BLaER1 (cell line): ENCODE measurements around the gene PIM3.
"Not testable (repeated sequence)": the region's sequence is repeated elsewhere in the genome, so short reads cannot be mapped to it uniquely, and the experiment has no call there.

ENCODE experiments used
- H3K27ac ChIP-seq: shearing (Covaris generic); formaldehyde crosslinking; 2 replicates; pipeline ENCODE4 v1.8.1; 2022
- H3K27me3 ChIP-seq: shearing (Covaris generic); formaldehyde crosslinking; 2 replicates; pipeline ENCODE4 v1.8.1; 2022
- H3K36me3 ChIP-seq: shearing (Covaris generic); formaldehyde crosslinking; 2 replicates; pipeline ENCODE4 v1.8.1; 2022
- H3K4me1 ChIP-seq: shearing (Covaris generic); formaldehyde crosslinking; 2 replicates; pipeline ENCODE4 v1.8.1; 2022
- H3K4me2 ChIP-seq: shearing (Covaris generic); formaldehyde crosslinking; 2 replicates; pipeline ENCODE4 v1.8.1; 2022
- H3K4me3 ChIP-seq: shearing (Covaris generic); formaldehyde crosslinking; 2 replicates; pipeline ENCODE4 v1.8.1; 2022
- H3K9ac ChIP-seq: shearing (Covaris generic); formaldehyde crosslinking; 2 replicates; pipeline ENCODE4 v1.8.1; 2022
- H3K9me3 ChIP-seq: shearing (Covaris generic); formaldehyde crosslinking; 2 replicates; pipeline ENCODE4 v1.8.1; 2022
- H4K20me1 ChIP-seq: shearing (Covaris generic); formaldehyde crosslinking; 2 replicates; pipeline ENCODE4 v1.8.1; 2022
- Cebpa-rat ChIP-seq: shearing (Covaris generic); IDR thresholded peaks from 2 replicates; pipeline ENCODE4 v1.8.1; 2022

The PIM3 gene

DNA sequence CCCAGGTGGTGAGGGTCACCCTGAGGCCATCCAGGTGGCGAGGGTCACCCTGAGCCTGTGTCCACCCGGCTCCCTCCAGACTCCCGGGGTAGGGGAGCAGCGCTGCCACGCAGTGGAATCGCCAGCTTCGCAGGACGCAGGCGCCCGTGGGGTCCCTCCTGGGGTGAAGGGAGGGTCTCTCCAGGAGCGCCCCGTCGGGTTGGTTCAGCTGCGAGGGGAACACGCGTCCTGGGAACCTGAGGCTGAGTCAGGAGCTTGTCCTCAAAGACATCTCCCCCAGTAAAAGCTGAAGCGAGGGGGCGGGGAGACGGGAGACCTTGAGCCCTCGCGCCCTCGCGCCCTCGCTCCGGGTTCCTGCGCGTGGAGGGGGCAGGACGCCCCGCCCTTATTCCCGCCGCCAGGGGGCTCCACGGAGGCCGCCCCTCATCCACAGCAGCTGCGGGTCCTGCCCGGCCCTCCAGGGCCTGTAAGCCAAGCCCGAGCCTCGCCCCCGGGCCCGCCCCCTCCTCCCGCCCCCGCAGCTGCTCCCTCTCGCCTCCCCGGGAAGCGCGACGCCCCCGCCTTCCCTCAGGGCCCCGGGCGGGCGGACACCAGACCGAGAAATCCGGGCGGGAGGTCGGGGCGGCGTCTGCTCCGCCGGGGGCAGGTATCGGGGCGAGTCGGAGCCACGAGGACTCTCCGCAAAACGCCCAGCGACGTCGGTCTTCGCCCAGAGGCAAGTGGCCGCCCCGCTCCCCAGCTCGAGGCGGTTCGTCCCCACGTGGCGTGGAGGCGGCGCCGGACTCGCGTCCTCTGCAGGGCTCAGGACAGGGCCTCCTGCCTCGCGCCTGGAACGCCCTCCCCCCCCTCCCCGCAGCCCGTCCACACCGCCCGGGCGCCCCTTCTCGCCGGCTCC lies 22.8 kb downstream of the PIM3 start:
- Histone ChIP-seq H3K9ac (no peak overlapping the region), H3K27me3 (no peaks in the 10 kb centered on the region), H3K4me1 (no peaks in the 10 kb centered on the region), H3K36me3 (no peaks in the 10 kb centered on the region), H3K27ac (no peak overlapping the region), H3K4me3 (no peak overlapping the region), H4K20me1 (no peaks in the 10 kb centered on the region), H3K4me2 (no peak overlapping the region), H3K9me3 (peaks cover 86% of the 10 kb centered on the region)
- no peak for TF ChIP-seq Cebpa-rat

DNA sequence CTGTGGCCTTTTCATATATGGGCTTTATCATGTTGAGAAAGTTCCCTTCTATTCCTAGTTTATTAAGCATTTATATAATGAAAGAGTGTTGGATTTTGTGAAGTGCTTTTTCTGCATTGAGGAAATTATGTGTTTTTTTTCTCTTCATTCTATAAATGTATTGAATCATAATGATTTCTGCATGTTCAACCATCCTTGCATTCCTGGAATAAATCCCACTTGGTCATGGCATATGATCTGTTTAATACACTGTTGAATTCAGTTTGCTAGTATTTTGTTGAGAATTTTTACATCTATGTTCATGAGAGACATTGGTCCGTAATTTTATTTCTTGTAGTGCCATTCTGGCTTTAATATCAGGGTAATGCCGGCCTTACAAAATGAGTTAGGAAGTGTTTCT lies 25.8 kb downstream of the PIM3 start:
- H3K4me2 ChIP-seq: no peak overlapping the region
- peaks cover 92% of the 10 kb centered on the region for H3K9me3 ChIP-seq
- no peaks in the 10 kb centered on the region for H3K4me1 ChIP-seq
- no peaks in the 10 kb centered on the region for H4K20me1 ChIP-seq
- no peak for TF ChIP-seq Cebpa-rat
- no peak overlapping the region for H3K27ac ChIP-seq
- H3K9ac ChIP-seq: no peak overlapping the region
- no peaks in the 10 kb centered on the region for H3K36me3 ChIP-seq
- H3K4me3 ChIP-seq: no peak overlapping the region
- no peaks in the 10 kb centered on the region for H3K27me3 ChIP-seq

DNA sequence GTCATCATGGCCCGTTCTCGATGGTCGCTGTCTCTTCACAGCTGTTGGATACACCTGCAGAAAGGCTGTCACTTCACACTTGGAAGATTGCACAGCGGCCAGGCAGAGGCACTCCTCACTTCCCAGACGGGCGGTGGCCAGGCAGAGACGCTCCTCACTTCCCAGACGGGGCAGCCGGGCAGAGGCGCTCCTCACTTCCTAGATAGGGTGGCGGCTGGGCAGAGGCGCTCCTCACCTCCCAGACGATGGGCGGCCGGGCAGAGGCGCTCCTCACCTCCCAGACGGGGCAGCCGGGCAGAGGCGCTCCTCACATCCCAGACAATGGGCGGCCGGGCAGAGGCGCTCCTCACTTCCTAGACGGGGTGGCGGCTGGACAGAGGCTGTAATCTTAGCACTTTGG lies 29.3 kb downstream of the PIM3 start:
- not testable (repeated sequence) for H3K4me2 ChIP-seq, H3K36me3 ChIP-seq, H3K27ac ChIP-seq, H3K9ac ChIP-seq, H3K4me3 ChIP-seq, H3K27me3 ChIP-seq, H4K20me1 ChIP-seq
- H3K9me3 ChIP-seq: peaks cover 69% of the 10 kb centered on the region
- H3K4me1 ChIP-seq: peaks cover 10% of the 10 kb centered on the region

DNA sequence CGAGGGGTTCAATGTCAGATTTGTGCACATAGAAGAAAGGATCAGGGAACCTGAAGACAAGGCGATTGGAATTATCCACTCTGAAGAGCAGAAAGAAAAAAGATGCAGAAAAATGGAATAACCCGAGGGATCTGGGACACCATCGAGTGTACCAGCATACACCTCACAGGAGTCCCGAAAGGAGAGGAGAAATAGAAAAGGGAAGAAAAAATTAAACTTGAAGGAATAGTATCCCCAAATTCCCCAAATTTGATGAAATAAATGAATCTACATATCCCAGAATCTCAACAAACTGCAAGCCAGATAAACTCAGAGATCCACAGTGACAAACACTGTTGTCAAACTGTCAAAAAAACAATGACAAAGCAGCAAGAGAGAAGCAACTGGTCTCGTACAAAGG lies 30.6 kb downstream of the PIM3 start:
- H3K27me3 ChIP-seq: no peaks in the 10 kb centered on the region
- TF ChIP-seq Cebpa-rat: no peak
- H3K4me2 ChIP-seq: no peak overlapping the region
- H3K9ac ChIP-seq: no peak overlapping the region
- H3K9me3 ChIP-seq: peaks cover 56% of the 10 kb centered on the region
- peaks cover 10% of the 10 kb centered on the region for H3K4me1 ChIP-seq
- H3K4me3 ChIP-seq: no peak overlapping the region
- no peak overlapping the region for H3K27ac ChIP-seq
- H4K20me1 ChIP-seq: no peaks in the 10 kb centered on the region
- no peaks in the 10 kb centered on the region for H3K36me3 ChIP-seq

DNA sequence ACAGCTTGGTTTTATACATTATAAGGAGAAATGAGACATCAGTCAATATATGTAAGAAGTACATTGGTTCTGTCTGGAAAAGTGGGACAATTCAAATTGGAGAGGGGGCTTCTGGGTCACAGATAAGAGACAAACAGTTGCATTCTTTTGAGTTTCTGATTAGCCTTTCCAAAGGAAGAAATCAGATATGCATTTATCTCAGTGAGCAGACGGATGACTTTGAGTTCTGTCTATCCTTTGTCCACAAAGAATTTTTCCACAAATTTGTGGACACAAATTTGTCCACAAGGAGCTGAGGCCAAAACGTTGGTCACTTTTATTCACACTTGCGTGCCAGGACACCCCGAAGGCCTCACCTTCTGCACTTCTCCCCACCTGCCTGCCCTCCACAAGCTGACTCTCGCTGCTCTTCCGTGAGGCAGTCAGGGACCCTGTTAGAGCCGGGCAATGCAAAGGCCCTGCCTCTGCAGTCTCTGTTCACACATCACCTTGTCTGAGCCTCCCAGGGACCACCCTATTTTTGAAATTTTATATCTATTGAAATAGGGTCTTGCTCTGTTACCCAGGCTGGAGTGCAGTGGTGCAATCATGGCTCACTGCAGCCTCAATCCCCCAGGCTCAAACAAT lies 31.4 kb downstream of the PIM3 start:
- Histone ChIP-seq H3K27ac (no peak overlapping the region), H3K4me2 (no peak overlapping the region), H3K4me1 (peaks cover 10% of the 10 kb centered on the region), H3K9me3 (peaks cover 51% of the 10 kb centered on the region), H4K20me1 (no peaks in the 10 kb centered on the region), H3K9ac (no peak overlapping the region), H3K4me3 (no peak overlapping the region), H3K27me3 (no peaks in the 10 kb centered on the region), H3K36me3 (no peaks in the 10 kb centered on the region)
- TF ChIP-seq Cebpa-rat: no peak

DNA sequence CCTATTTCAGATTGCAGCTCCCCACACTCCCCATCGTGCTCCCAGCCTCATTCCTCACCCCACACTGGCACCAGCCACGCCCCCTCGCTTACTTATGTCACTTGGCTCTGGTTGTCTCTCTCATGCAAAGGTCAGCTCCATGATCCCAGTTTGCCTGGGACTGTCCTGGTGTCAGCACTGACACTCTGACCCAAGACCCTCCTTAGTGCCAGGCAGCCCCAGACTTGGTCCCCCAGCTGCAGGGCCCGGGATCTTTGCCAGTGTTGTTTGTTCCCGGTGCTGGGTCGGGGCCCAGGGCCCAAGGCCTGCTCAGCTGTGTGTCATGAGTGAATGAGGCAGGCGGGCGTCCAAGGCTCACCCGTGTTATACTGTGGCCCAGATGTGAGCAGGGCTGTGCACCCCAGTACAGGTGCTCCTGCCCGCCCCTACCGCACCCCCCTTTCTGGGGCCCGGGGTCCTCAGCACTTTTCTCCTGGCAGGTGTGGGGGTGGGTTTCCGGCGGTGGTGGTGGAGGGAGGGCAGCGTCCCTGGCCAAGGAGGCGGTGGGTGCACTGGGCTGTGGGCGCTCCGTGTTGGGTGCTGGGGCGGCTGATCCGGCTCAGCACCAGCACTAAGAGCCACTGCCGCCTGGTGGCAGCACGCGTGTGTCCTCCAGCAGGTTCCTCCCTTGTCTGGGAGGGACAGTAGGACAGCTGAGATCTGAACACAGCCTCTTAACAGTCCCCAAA lies 32.5 kb downstream of the PIM3 start:
- Histone ChIP-seq H3K4me3 (no peak overlapping the region), H3K36me3 (no peaks in the 10 kb centered on the region), H3K27ac (no peak overlapping the region), H3K9ac (no peak overlapping the region), H3K27me3 (no peaks in the 10 kb centered on the region), H3K4me1 (peaks cover 10% of the 10 kb centered on the region), H3K4me2 (peak overlapping the region; percentile 47), H3K9me3 (peaks cover 40% of the 10 kb centered on the region), H4K20me1 (no peaks in the 10 kb centered on the region)
- no peak for TF ChIP-seq Cebpa-rat

DNA sequence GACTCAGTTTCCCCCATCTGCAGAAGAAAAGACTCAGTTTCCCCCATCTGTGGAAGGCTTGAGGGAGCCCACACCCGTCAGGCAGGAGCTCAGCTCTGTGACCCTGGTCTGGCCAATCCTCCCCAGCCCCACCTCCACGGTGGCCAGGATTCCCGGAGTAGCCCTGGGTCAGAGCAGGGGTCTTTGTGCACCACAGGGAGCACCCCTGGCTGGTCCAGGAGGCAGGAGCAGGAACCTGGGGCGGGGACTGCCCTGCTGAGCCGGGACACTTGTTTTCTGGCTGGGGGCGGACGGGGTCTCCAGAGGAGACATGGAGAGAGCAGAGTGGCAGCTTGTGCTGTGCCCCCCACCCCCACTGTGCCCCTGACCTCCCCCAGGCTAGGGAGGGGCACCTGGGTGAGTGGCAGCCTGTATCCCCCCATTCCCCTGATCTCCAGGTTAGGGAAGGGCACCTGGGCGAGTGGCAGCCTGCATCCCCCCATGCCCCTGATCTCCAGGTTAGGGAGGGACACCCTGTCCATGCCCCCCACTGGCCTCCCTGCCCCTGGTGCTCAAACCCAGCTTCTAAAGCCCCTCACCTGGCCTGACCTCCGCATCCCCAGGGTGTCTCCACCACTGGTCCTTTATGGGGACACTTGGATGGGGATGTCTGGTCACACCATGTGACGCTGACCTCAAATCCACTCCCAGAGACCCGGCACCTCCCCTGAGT lies 33.2 kb downstream of the PIM3 start:
- no peaks in the 10 kb centered on the region for H3K36me3 ChIP-seq
- H3K27ac ChIP-seq: no peak overlapping the region
- no peak for TF ChIP-seq Cebpa-rat
- peaks cover 10% of the 10 kb centered on the region for H3K4me1 ChIP-seq
- peak overlapping the region; percentile 47 for H3K4me2 ChIP-seq
- H3K4me3 ChIP-seq: no peak overlapping the region
- no peak overlapping the region for H3K9ac ChIP-seq
- no peaks in the 10 kb centered on the region for H4K20me1 ChIP-seq
- peaks cover 33% of the 10 kb centered on the region for H3K9me3 ChIP-seq
- no peaks in the 10 kb centered on the region for H3K27me3 ChIP-seq

DNA sequence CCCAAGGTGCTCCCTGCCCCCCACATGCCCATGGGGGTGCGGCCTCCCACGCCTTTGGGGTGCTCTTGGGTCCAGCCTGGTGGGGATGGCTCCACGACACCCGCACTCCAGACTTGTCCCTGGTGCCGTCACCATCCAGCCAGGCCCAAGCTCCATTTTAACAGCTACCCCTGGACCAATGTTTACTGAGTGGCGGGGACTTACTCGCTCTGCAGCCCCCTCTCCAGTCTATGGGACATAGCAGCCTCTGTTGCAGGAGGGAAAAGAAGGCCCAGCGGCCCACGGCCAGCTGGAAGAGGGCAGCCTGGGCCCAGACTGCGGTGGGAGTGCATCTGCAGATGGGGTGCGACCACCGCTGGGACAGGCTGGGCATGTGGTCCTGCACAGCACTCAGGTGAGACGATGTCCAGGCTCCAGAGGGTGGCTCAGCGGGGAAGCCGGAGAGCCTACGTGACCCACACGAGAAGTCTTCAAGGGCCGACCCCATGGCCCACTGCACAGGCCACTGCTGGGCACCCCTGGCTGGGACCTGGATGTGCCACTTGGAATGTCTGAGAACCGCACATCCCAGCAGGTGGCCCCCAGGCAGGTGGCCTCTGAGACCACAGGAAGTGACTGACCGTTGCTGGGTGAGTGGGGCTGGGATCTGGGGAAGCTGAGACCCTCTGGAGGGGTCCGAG lies 33.9 kb downstream of the PIM3 start:
- peaks cover 26% of the 10 kb centered on the region for H3K9me3 ChIP-seq
- H3K4me3 ChIP-seq: no peak overlapping the region
- H3K9ac ChIP-seq: no peak overlapping the region
- H3K27ac ChIP-seq: 0 out of 2 replicates have a peak overlapping the region, but pooled peaks have one; percentile 22
- H3K4me1 ChIP-seq: peaks cover 10% of the 10 kb centered on the region
- no peaks in the 10 kb centered on the region for H3K27me3 ChIP-seq
- no peaks in the 10 kb centered on the region for H3K36me3 ChIP-seq
- no peaks in the 10 kb centered on the region for H4K20me1 ChIP-seq
- no peak for TF ChIP-seq Cebpa-rat
- H3K4me2 ChIP-seq: no peak overlapping the region

DNA sequence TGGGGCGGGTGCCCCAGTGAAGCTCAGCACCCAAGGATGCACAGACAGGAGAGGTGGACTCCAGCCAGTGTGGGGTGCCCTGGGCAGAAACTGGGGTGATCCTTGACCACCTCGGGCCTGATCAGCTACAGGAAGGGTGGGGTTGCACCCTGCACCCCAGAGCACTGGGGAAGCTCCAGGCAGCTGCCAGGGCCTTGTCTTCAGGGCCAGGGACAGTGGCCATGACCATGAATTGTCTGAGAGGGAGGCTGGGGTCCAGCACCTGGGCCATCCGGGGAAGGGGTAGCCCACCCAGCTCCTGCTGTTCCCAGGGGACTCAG lies 34.4 kb downstream of the PIM3 start:
- Histone ChIP-seq H3K27ac (0 out of 2 replicates have a peak overlapping the region, but pooled peaks have one; percentile 41), H3K4me3 (no peak overlapping the region), H3K36me3 (no peaks in the 10 kb centered on the region), H3K9ac (no peak overlapping the region), H3K9me3 (peaks cover 22% of the 10 kb centered on the region), H4K20me1 (no peaks in the 10 kb centered on the region), H3K27me3 (no peaks in the 10 kb centered on the region), H3K4me2 (no peak overlapping the region), H3K4me1 (peaks cover 10% of the 10 kb centered on the region)
- TF ChIP-seq Cebpa-rat: no peak
